ENCODE data around the gene TTBK2.

Gene TTBK2

GRCh38 chr15:42919799-42920518 lies 619 bp downstream of the TTBK2 start:
- H3K4me2 ChIP-seq (ENCODE audit: low read length): peak overlapping the region; percentile 63
- H3K9me3 ChIP-seq (ENCODE audit: control insufficient read depth, low read length): no peaks in the 10 kb centered on the region
- H2AFZ ChIP-seq: peak overlapping the region; percentile 96
- no peak for TF ChIP-seq CTCF (IDR thresholded peaks at IDR 0.05)
- no peak overlapping the region for H3K9ac ChIP-seq
- H3K27me3 ChIP-seq (ENCODE audit: control insufficient read depth, insufficient read depth, low read length): no peaks in the 10 kb centered on the region
- peak overlapping the region; percentile 55 for H3K27ac ChIP-seq
- no peaks in the 10 kb centered on the region for H3K79me2 ChIP-seq
- no peaks in the 10 kb centered on the region for H3K36me3 ChIP-seq (ENCODE audit: control insufficient read depth, insufficient read depth, low read length)
- H3K4me1 ChIP-seq: no peaks in the 10 kb centered on the region
- peak overlapping the region; percentile 68 for H3K4me3 ChIP-seq (ENCODE audit: low read depth, low read length)

DNA sequence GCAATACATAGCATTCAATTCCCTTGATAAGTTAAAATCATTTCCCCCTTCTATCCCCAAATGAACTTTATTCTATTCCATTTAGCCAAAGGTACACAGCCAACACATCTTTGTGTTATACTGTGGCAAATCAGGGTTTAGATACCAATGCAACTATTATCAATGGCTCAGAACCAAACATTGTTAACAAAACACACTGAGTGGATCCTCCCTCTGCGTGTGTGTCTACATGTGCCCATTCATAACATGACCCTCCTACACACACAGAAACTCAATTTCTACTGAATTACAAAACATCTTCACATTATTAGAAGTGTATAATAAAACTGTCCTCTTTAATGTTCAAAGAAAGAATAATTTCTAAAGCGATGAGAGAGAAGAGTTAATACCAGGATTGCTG lies 1.3 kb downstream of the TTBK2 start:
- H3K4me2 ChIP-seq (ENCODE audit: low read length): peak overlapping the region; percentile 63
- no peak overlapping the region for H2AFZ ChIP-seq
- H3K9ac ChIP-seq: no peak overlapping the region
- no peaks in the 10 kb centered on the region for H3K4me1 ChIP-seq
- H3K36me3 ChIP-seq (ENCODE audit: control insufficient read depth, insufficient read depth, low read length): no peaks in the 10 kb centered on the region
- no peaks in the 10 kb centered on the region for H3K27me3 ChIP-seq (ENCODE audit: control insufficient read depth, insufficient read depth, low read length)
- H3K9me3 ChIP-seq (ENCODE audit: control insufficient read depth, low read length): no peaks in the 10 kb centered on the region
- H3K27ac ChIP-seq: peak overlapping the region; percentile 55
- peaks cover 2% of the 10 kb centered on the region for H3K79me2 ChIP-seq
- TF ChIP-seq CTCF (IDR thresholded peaks at IDR 0.05): no peak
- peak overlapping the region; percentile 68 for H3K4me3 ChIP-seq (ENCODE audit: low read depth, low read length)

- H2AFZ ChIP-seq: no peak overlapping the region
- no peaks in the 10 kb centered on the region for H3K4me1 ChIP-seq
- TF ChIP-seq CTCF (IDR thresholded peaks at IDR 0.05): no peak
- no peak overlapping the region for H3K4me2 ChIP-seq (ENCODE audit: low read length)
- no peaks in the 10 kb centered on the region for H3K36me3 ChIP-seq (ENCODE audit: control insufficient read depth, insufficient read depth, low read length)
- no peak overlapping the region for H3K4me3 ChIP-seq (ENCODE audit: low read depth, low read length)
- no peaks in the 10 kb centered on the region for H3K9me3 ChIP-seq (ENCODE audit: control insufficient read depth, low read length)
- no peaks in the 10 kb centered on the region for H3K27me3 ChIP-seq (ENCODE audit: control insufficient read depth, insufficient read depth, low read length)
- H3K27ac ChIP-seq: no peak overlapping the region
- peaks cover 2% of the 10 kb centered on the region for H3K79me2 ChIP-seq
- no peak overlapping the region for H3K9ac ChIP-seq
Measured at GRCh38 chr15:42918047-42918446, 2.5 kb downstream of the TTBK2 start.

- TF ChIP-seq CTCF (IDR thresholded peaks at IDR 0.05): no peak
Measured at GRCh38 chr15:42915654-42916315, 4.8 kb downstream of the TTBK2 start.

More at GRCh38 chr15:42915654-42916315, 4.8 kb downstream of the TTBK2 start:
- Histone ChIP-seq H2AFZ (no peak overlapping the region), H3K27ac (no peak overlapping the region), H3K79me2 (peaks cover 12% of the 10 kb centered on the region), H3K4me1 (no peaks in the 10 kb centered on the region), H3K27me3 (ENCODE audit: control insufficient read depth, insufficient read depth, low read length) (no peaks in the 10 kb centered on the region), H3K4me2 (ENCODE audit: low read length) (no peak overlapping the region), H3K9ac (no peak overlapping the region), H3K36me3 (ENCODE audit: control insufficient read depth, insufficient read depth, low read length) (no peaks in the 10 kb centered on the region), H3K4me3 (ENCODE audit: low read depth, low read length) (no peak overlapping the region), H3K9me3 (ENCODE audit: control insufficient read depth, low read length) (no peaks in the 10 kb centered on the region)
